Measurements from ENCODE around the gene ADARB2. TPM values are rescaled to one million over a fixed set of nuclear protein-coding genes. Genes with fewer than 3 reads are reported as not detected.

Gene ADARB2
- total RNA-seq, 2 donors from 2014 or later = 1.1 to 1.8 TPM

DNA sequence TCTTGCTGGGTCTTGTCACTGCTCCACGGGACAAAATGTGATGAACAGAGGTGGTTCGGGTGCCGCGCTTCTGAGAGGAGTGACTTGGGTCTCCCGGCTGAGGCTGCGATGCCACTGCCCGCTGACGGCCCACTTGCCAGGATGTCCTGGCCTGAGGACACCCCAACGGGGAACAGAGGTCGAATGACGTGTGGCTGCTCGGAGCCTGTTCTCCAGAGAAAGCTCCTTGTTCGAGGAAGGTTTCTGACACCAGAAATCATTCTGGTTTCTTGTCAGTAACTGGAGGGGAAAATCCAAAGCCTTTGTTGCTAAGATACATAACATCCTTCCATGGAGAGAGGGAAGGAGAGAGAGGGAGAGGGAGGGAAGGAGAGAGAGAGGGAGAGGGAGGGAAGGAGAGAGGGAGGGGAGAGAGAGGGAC lies 444.7 kb downstream of the ADARB2 start:
- H3K9me3 Mint-ChIP-seq = peaks cover 4% of the 10 kb centered on the region
- no peaks in the 10 kb centered on the region for H3K27me3 ChIP-seq (ENCODE audit: control insufficient read depth, insufficient read depth, low read length, poor library complexity, severe bottlenecking)
- TF ChIP-seq, protein P1, sequence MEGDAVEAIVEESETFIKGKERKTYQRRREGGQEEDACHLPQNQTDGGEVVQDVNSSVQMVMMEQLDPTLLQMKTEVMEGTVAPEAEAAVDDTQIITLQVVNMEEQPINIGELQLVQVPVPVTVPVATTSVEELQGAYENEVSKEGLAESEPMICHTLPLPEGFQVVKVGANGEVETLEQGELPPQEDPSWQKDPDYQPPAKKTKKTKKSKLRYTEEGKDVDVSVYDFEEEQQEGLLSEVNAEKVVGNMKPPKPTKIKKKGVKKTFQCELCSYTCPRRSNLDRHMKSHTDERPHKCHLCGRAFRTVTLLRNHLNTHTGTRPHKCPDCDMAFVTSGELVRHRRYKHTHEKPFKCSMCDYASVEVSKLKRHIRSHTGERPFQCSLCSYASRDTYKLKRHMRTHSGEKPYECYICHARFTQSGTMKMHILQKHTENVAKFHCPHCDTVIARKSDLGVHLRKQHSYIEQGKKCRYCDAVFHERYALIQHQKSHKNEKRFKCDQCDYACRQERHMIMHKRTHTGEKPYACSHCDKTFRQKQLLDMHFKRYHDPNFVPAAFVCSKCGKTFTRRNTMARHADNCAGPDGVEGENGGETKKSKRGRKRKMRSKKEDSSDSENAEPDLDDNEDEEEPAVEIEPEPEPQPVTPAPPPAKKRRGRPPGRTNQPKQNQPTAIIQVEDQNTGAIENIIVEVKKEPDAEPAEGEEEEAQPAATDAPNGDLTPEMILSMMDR (conservative IDR thresholded peaks at IDR 0.05) = no peak
- no peak overlapping the region for H3K4me3 ChIP-seq (ENCODE audit: low read length)
- no peak overlapping the region for H3K9ac ChIP-seq (ENCODE audit: extremely low read depth, low read length, poor library complexity, severe bottlenecking)
- 81 to 87% methylated on average over 6 to 13 of the region's 13 CpGs for WGBS, 2 experiments (ENCODE audit: insufficient coverage in 1 of 2, insufficient read length in 1 of 2)
- H3K36me3 ChIP-seq (ENCODE audit: control insufficient read depth, insufficient read depth, low read length) = no peaks in the 10 kb centered on the region
- H3K4me1 Mint-ChIP-seq = peaks cover 46% of the 10 kb centered on the region
- DNase-seq = no peak
- peak overlapping the region; percentile 80 for H3K27ac ChIP-seq (ENCODE audit: low read depth, low read length)
- H3K27me3 Mint-ChIP-seq (ENCODE audit: insufficient read depth) = peaks cover 3% of the 10 kb centered on the region
- no peak overlapping the region for H3K4me3 Mint-ChIP-seq
- no peaks in the 10 kb centered on the region for H3K9me3 ChIP-seq (ENCODE audit: control insufficient read depth, low read length)
- no peaks in the 10 kb centered on the region for H3K4me1 ChIP-seq (ENCODE audit: control insufficient read depth, insufficient read depth, low read length)
- H3K27ac Mint-ChIP-seq = no peak overlapping the region
- H3K36me3 Mint-ChIP-seq (ENCODE audit: low read depth) = no peaks in the 10 kb centered on the region

- Histone ChIP-seq H3K4me1 (ENCODE audit: control insufficient read depth, insufficient read depth, low read length) (no peaks in the 10 kb centered on the region), H3K27me3 (ENCODE audit: control insufficient read depth, insufficient read depth, low read length, poor library complexity, severe bottlenecking) (no peaks in the 10 kb centered on the region), H3K4me3 (ENCODE audit: low read length) (no peak overlapping the region), H3K9me3 (ENCODE audit: control insufficient read depth, low read length) (no peaks in the 10 kb centered on the region), H3K36me3 (ENCODE audit: control insufficient read depth, insufficient read depth, low read length) (no peaks in the 10 kb centered on the region), H3K9ac (ENCODE audit: extremely low read depth, low read length, poor library complexity, severe bottlenecking) (no peak overlapping the region), H3K27ac (ENCODE audit: low read depth, low read length) (peak overlapping the region; percentile 80)
- Mint-ChIP-seq H3K36me3 (ENCODE audit: low read depth) (no peaks in the 10 kb centered on the region), H3K27ac (no peak overlapping the region), H3K27me3 (ENCODE audit: insufficient read depth) (peaks cover 3% of the 10 kb centered on the region), H3K4me3 (no peak overlapping the region), H3K9me3 (peaks cover 4% of the 10 kb centered on the region), H3K4me1 (peaks cover 34% of the 10 kb centered on the region)
- 91 to 93% methylated on average over 24 to 27 of the region's 27 CpGs for WGBS, 2 experiments (ENCODE audit: insufficient coverage in 1 of 2, insufficient read length in 1 of 2)
- TF ChIP-seq, protein P1 (conservative IDR thresholded peaks at IDR 0.05) = no peak
- no peak for DNase-seq
Measured at GRCh38 chr10:1291178-1292090, 445.9 kb downstream of the ADARB2 start.

GRCh38 chr10:1290071-1290471 lies 447.3 kb downstream of the ADARB2 start:
- Histone ChIP-seq H3K9me3 (ENCODE audit: control insufficient read depth, low read length) (no peaks in the 10 kb centered on the region), H3K9ac (ENCODE audit: extremely low read depth, low read length, poor library complexity, severe bottlenecking) (no peak overlapping the region), H3K27ac (ENCODE audit: low read depth, low read length) (no peak overlapping the region), H3K27me3 (ENCODE audit: control insufficient read depth, insufficient read depth, low read length, poor library complexity, severe bottlenecking) (no peaks in the 10 kb centered on the region), H3K4me3 (ENCODE audit: low read length) (no peak overlapping the region), H3K36me3 (ENCODE audit: control insufficient read depth, insufficient read depth, low read length) (no peaks in the 10 kb centered on the region), H3K4me1 (ENCODE audit: control insufficient read depth, insufficient read depth, low read length) (no peaks in the 10 kb centered on the region)
- Mint-ChIP-seq H3K9me3 (no peaks in the 10 kb centered on the region), H3K27me3 (ENCODE audit: insufficient read depth) (peaks cover 3% of the 10 kb centered on the region), H3K36me3 (ENCODE audit: low read depth) (no peaks in the 10 kb centered on the region), H3K27ac (no peak overlapping the region), H3K4me3 (no peak overlapping the region), H3K4me1 (peaks cover 27% of the 10 kb centered on the region)
- TF ChIP-seq, protein P1 (conservative IDR thresholded peaks at IDR 0.05) = no peak
- DNase-seq = no peak
- WGBS, 2 experiments (ENCODE audit: insufficient coverage in 1 of 2, insufficient read length in 1 of 2) = 88 to 91% methylated on average over 5 to 8 of the region's 8 CpGs
